Neural progenitor cell (in vitro differentiated cells): ENCODE data around the gene TGFBR3. TPM values are rescaled to one million over a fixed set of nuclear protein-coding genes. Genes with fewer than 3 reads are reported as not detected.

Experiments
- DNase-seq: peaks from one replicate; pipeline ENCODE4 v3.0.0-alpha.2; 2016; ENCODE audit warnings: low spot score
- H2AFZ ChIP-seq: fragments of 200-600 bp; sonication (generic); replicated peaks from 2 replicates; pipeline ENCODE4 v1.6.1; 2016; ENCODE audit warnings: antibody characterized with exemption
- H3F3A ChIP-seq: fragments of 200-600 bp; sonication (generic); 2 replicates; pipeline ENCODE4 v1.6.1; 2016; ENCODE audit warnings: antibody characterized with exemption, low read depth
- H3K27ac ChIP-seq: fragments of 200-600 bp; sonication (generic); 2 replicates; pipeline ENCODE4 v1.5.1; 2016; ENCODE audit warnings: mild to moderate bottlenecking
- H3K27me3 ChIP-seq: fragments of 200-600 bp; sonication (generic); 2 replicates; pipeline ENCODE4 v1.6.1; 2016; ENCODE audit warnings: mild to moderate bottlenecking, moderate library complexity
- H3K36me3 ChIP-seq: fragments of 200-600 bp; sonication (generic); 2 replicates; pipeline ENCODE4 v1.5.1; 2016
- H3K4me1 ChIP-seq: fragments of 200-600 bp; sonication (generic); 2 replicates; pipeline ENCODE4 v1.6.1; 2016; ENCODE audit warnings: mixed run types
- H3K4me2 ChIP-seq: fragments of 200-600 bp; sonication (generic); 2 replicates; pipeline ENCODE4 v1.6.1; 2016
- H3K4me3 ChIP-seq: fragments of 200-600 bp; sonication (generic); 2 replicates; pipeline ENCODE4 v1.5.1; 2016
- H3K79me2 ChIP-seq: fragments of 200-600 bp; sonication (generic); 2 replicates; pipeline ENCODE4 v1.6.1; 2016; ENCODE audit warnings: low read depth
- H3K9ac ChIP-seq: fragments of 200-600 bp; sonication (generic); 2 replicates; pipeline ENCODE4 v1.6.1; 2016
- H3K9me3 ChIP-seq: fragments of 200-600 bp; sonication (generic); 2 replicates; pipeline ENCODE4 v1.5.1; 2016; ENCODE audit warnings: low read depth
- H4K20me1 ChIP-seq: fragments of 200-600 bp; sonication (generic); 2 replicates; pipeline ENCODE4 v1.6.1; 2016; ENCODE audit warnings: low read depth
- H3K27ac Mint-ChIP-seq: 3 replicates; pipeline ENCODE4 v1.8.0; 2021; ENCODE audit warnings: mixed read lengths
- H3K27me3 Mint-ChIP-seq: 2 replicates; pipeline ENCODE4 v1.8.0; 2022; ENCODE audit warnings: low read depth, mild to moderate bottlenecking, inconsistent platforms, moderate library complexity, mixed read lengths; ENCODE audit not compliant: insufficient read depth
- H3K36me3 Mint-ChIP-seq: 3 replicates; pipeline ENCODE4 v1.8.0; 2021; ENCODE audit warnings: mixed read lengths
- H3K4me1 Mint-ChIP-seq: 3 replicates; pipeline ENCODE4 v1.8.0; 2021; ENCODE audit warnings: mixed read lengths
- H3K4me3 Mint-ChIP-seq: 3 replicates; pipeline ENCODE4 v1.8.0; 2021; ENCODE audit warnings: mild to moderate bottlenecking, moderate library complexity, mixed read lengths
- H3K9me3 Mint-ChIP-seq: 3 replicates; pipeline ENCODE4 v1.8.0; 2020; ENCODE audit warnings: mixed read lengths
- CTCF ChIP-seq: fragments of 200-600 bp; sonication (generic); IDR thresholded peaks from 2 replicates; pipeline ENCODE4 v1.5.1; 2017; ENCODE audit warnings: antibody characterized with exemption, mild to moderate bottlenecking
- EZH2 ChIP-seq: fragments of 200-600 bp; sonication (generic); IDR thresholded peaks from 2 replicates; pipeline ENCODE4 v1.6.1; 2017; ENCODE audit warnings: antibody characterized with exemption, mild to moderate bottlenecking, moderate library complexity
- EZH2phosphoT487 ChIP-seq: fragments of 200-600 bp; sonication (generic); IDR thresholded peaks from 2 replicates; pipeline ENCODE4 v1.6.1; 2017; ENCODE audit warnings: antibody characterized with exemption
- total RNA-seq: library from RNA; depleted of rRNA; stranded (reverse); fragments of >200 nt; gene quantifications from 2 replicates; pipeline ENCODE4 v1.2.3, GENCODE V29; 2015; ENCODE audit warnings: low replicate concordance

The TGFBR3 gene
- total RNA-seq, 1 donor from 2014 or later, result 11.8 TPM

- no peaks in the 10 kb centered on the region for H3K36me3 ChIP-seq
- no peaks in the 10 kb centered on the region for H3K9me3 Mint-ChIP-seq
These were observed 170.4 kb downstream of the TGFBR3 start for GRCh38 chr1:91715416-91716000.

GRCh38 chr1:91714867-91715381, 171.0 kb downstream of the TGFBR3 start:
- Histone ChIP-seq H3K4me2 (no peak overlapping the region), H3K9me3 (no peaks in the 10 kb centered on the region), H3K27me3 (no peaks in the 10 kb centered on the region), H3K4me3 (no peak overlapping the region), H4K20me1 (no peaks in the 10 kb centered on the region), H3K9ac (no peak overlapping the region), H2AFZ (no peak overlapping the region), H3K4me1 (peaks cover 8% of the 10 kb centered on the region), H3K27ac (no peak overlapping the region), H3K79me2 (no peaks in the 10 kb centered on the region), H3K36me3 (no peaks in the 10 kb centered on the region), H3F3A (no peaks in the 10 kb centered on the region)
- Mint-ChIP-seq H3K4me3 (no peak overlapping the region), H3K4me1 (peaks cover 14% of the 10 kb centered on the region), H3K9me3 (no peaks in the 10 kb centered on the region), H3K27me3 (no peaks in the 10 kb centered on the region), H3K36me3 (peaks cover 13% of the 10 kb centered on the region), H3K27ac (no peak overlapping the region)
- no peak for DNase-seq
- TF ChIP-seq EZH2, result no peak
- TF ChIP-seq CTCF, result no peak
- TF ChIP-seq EZH2phosphoT487, result no peak

More at GRCh38 chr1:91715416-91716000, 170.4 kb downstream of the TGFBR3 start:
- no peaks in the 10 kb centered on the region for H4K20me1 ChIP-seq
- H2AFZ ChIP-seq, result no peak overlapping the region
- no peak overlapping the region for H3K4me3 Mint-ChIP-seq
- DNase-seq, result no peak
- no peak for TF ChIP-seq CTCF
- TF ChIP-seq EZH2phosphoT487, result no peak
- TF ChIP-seq EZH2, result no peak
- peaks cover 15% of the 10 kb centered on the region for H3K36me3 Mint-ChIP-seq
- no peaks in the 10 kb centered on the region for H3K27me3 ChIP-seq
- H3K27ac ChIP-seq, result no peak overlapping the region
- no peak overlapping the region for H3K27ac Mint-ChIP-seq
- no peaks in the 10 kb centered on the region for H3F3A ChIP-seq
- peaks cover 10% of the 10 kb centered on the region for H3K4me1 Mint-ChIP-seq
- H3K27me3 Mint-ChIP-seq, result no peaks in the 10 kb centered on the region
- H3K79me2 ChIP-seq, result no peaks in the 10 kb centered on the region
- no peak overlapping the region for H3K4me3 ChIP-seq
- H3K9ac ChIP-seq, result no peak overlapping the region
- H3K4me2 ChIP-seq, result no peak overlapping the region
- no peaks in the 10 kb centered on the region for H3K9me3 ChIP-seq
- peaks cover 8% of the 10 kb centered on the region for H3K4me1 ChIP-seq

- H3F3A ChIP-seq, result no peaks in the 10 kb centered on the region
- H3K9me3 Mint-ChIP-seq, result no peaks in the 10 kb centered on the region
- H3K79me2 ChIP-seq, result no peaks in the 10 kb centered on the region
- H3K36me3 ChIP-seq, result no peaks in the 10 kb centered on the region
- H3K4me3 ChIP-seq, result no peak overlapping the region
- H3K27ac Mint-ChIP-seq, result peak overlapping the region; percentile 72
- peaks cover 14% of the 10 kb centered on the region for H3K4me1 Mint-ChIP-seq
- H3K27me3 ChIP-seq, result no peaks in the 10 kb centered on the region
- H3K9ac ChIP-seq, result no peak overlapping the region
- H3K27ac ChIP-seq, result no peak overlapping the region
- H3K27me3 Mint-ChIP-seq, result peaks cover 2% of the 10 kb centered on the region
- peaks cover 8% of the 10 kb centered on the region for H3K4me1 ChIP-seq
- H2AFZ ChIP-seq, result peak overlapping the region; percentile 41
- no peaks in the 10 kb centered on the region for H4K20me1 ChIP-seq
- H3K36me3 Mint-ChIP-seq, result peaks cover 5% of the 10 kb centered on the region
- no peak for TF ChIP-seq EZH2phosphoT487
- TF ChIP-seq EZH2, result no peak
- TF ChIP-seq CTCF, result no peak
- peak overlapping the region; percentile 27 for H3K4me3 Mint-ChIP-seq
- no peaks in the 10 kb centered on the region for H3K9me3 ChIP-seq
- DNase-seq, result no peak
- H3K4me2 ChIP-seq, result no peak overlapping the region
These were observed 172.7 kb downstream of the TGFBR3 start for GRCh38 chr1:91712981-91713841.
